LoVo (cell line): ENCODE results near the gene NCSTN.
A peak's percentile ranks its signal among the peaks of the same experiment; 100 is the strongest.
"Not testable (repeated sequence)": the region's sequence is repeated elsewhere in the genome, so short reads cannot be mapped to it uniquely, and the experiment has no call there.

Experiments
- DNase-seq: peaks from one replicate; pipeline ENCODE4 v3.0.0-alpha.2; 2016; ENCODE audit warnings: low spot score

Gene NCSTN

GRCh38 chr1:160371756-160372155 lies 28.6 kb downstream of the NCSTN start:
- no peak for DNase-seq

- no peak for DNase-seq
These were observed 30.5 kb downstream of the NCSTN start for GRCh38 chr1:160373696-160374095.

DNA sequence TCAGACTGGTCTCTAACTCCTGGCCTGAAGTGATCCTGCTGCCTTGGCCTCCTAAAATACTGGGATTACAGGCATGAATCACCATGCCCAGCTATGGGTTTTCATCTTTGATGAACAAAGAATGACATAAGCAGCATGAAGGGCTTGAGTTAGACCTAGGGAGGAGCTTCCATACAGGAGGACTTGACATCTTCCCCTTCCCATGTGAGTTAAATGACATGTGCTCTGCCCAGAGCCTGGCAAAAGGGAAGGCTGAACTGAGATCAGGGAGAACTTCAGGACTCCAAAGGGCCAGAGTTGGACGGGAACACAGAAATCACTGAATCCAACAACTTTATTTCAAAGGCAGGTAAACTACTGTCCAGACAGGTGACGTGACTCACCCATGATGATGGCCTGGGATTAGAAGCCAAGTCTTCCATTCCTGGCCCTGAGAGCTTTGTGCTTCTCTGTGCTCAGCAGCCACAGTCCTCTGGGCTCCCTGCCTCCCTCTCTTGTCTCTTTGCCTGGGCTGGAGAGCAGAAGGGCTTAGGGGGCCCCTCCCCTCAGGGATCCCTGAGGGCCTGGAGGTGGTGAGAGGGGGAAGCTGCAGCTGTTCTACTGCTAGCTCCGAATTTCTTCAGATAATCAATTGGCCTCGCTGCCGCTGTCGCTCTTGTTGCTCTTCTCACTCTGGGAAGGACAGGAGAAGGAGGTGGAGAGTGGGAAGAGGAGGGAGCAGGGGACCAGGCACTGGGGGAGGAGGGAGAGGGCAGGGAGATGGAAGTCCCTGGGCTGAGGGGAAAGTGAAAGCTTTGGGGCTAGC lies 31.3 kb downstream of the NCSTN start:
- DNase-seq: no peak

- DNase-seq: no peak
These were observed 32.8 kb downstream of the NCSTN start for GRCh38 chr1:160375788-160376524.

DNA sequence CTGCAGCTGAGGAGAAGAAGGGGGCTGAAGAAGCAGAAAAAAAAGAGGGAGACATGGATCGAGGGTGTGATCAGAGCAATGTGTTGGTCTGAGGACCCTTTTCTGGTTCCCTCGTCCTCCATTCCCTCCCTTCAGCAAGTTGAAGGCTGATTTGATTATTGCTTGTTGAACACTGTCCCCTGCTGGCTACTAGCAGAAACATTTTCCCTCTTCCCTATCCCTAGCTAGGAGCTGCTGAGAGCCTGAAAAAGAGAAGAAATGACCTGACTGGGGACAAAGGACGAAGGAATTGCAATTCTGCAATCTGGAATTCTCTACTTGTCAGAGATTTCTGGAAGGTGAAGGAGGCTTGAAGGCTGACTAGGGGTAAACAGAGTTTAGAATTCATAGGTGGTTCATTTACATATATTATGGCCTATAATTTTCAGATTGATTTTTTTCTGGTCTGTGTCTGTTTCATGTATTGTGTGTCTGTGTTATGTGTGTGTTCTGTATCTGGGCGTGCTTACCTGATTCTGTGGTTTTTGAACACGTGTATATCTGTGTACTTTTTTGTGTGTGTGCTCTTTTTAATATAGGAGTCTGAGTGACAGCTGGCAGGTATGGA lies 33.4 kb downstream of the NCSTN start:
- DNase-seq: peak; percentile 57

GRCh38 chr1:160377585-160378206 lies 34.5 kb downstream of the NCSTN start:
- DNase-seq: no peak

GRCh38 chr1:160384812-160385211 lies 41.6 kb downstream of the NCSTN start:
- DNase-seq: not testable (repeated sequence)

DNA sequence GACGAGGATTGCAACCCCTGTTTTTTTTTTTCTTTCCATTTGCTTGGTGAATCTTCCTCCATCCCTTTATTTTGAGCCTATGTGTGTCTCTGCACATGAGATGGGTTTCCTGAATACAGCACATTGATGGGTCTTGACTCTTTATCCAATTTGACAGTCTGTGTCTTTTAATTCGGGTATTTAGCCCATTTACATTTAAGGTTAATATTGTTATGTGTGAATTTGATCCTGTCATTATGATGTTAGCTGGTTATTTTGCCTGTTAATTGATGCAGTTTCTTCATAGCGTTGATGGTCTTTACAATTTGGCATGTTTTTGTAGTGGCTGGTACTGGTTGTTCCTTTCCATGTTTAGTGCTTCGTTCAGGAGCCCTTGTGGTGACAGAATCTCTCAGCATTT lies 45.2 kb downstream of the NCSTN start:
- not testable (repeated sequence) for DNase-seq

GRCh38 chr1:160394673-160395072 lies 51.5 kb downstream of the NCSTN start:
- no peak for DNase-seq

DNA sequence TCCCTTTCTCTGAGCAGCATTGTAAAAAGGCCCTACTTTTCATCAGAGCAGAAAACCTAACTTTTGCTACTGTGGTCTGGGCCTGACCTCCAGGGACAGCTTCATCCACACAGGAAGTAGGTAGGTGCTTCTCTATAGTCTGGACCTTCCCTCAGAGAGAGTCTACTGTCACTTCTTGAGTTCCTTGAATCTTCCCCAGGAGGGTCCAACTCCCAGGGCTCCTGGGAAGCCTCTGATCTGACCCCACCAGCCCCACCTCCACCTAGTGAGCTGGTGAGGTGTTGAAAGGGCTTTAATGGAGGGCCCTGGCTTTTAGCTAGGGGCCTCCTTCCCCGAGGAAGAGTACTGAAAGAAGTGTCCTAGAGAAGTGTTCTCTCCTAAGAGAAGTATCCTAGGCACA lies 54.5 kb downstream of the NCSTN start:
- DNase-seq: no peak

- no peak for DNase-seq
These were observed 55.6 kb downstream of the NCSTN start for GRCh38 chr1:160398823-160399222.

DNA sequence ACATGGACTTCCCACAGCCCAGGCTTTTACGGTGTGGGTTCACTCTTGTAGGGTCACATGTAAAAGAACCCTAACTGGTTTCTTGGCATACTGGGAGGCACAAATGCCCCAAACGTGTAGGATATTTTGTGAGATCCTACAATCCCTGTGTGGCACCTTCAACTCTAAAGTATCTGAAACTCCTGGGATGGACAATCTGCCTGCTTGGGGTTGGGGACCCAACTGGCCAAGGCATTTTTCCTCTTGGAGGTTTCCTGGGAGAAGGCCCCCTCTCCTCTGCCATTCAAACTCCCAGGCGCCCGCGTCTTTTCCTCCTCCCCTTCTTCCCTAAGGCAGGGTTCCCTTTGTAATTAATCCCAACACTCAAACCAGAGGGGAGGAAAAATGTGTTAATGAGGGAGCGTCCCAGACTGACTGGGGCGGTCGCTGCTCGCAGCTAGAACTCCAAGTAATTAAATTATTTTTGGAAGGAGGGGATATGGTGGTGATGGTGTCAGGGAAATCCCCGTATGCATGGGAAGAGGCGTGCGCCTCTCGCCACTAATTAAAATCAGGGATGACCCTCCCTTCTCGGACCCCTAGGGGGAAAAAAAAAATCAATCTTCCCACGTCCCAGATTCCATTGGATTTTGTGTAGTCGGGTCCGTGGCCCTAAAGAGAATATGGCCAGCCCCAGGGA lies 56.5 kb downstream of the NCSTN start:
- DNase-seq: no peak

DNA sequence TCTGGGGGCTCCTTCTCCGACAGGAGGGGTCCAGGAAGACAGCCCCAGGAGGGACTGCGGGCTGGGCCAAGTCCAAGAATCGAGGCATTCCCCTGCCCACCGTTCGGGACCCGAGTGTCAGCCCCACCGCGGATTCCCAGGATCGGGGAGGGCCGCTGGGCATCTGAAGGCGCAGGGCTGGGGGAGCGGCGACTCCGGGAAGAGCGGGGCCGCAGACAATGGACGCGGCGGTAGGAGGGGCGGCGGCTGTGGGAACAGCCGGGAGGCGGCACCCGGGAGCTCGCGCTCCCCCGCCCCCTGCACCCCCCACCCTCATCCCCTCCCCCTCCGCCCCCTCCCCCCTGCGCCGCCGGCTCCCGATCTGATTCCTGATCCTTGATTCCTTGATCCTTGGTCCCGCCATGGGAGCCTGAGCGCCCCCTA lies 57.1 kb downstream of the NCSTN start, which contains the start of gene VANGL2:
TSS of gene VANGL2 (plus strand) at position 342 of the 423 bp plus-strand sequence. CDS start 15,274 bp downstream, outside the sequence.
- DNase-seq: peak; percentile 34

GRCh38 chr1:160400646-160401486 lies 57.7 kb downstream of the NCSTN start:
- DNase-seq: no peak

GRCh38 chr1:160401487-160401805 lies 58.3 kb downstream of the NCSTN start:
- DNase-seq: no peak

GRCh38 chr1:160402001-160402795 lies 59.0 kb downstream of the NCSTN start:
- no peak for DNase-seq

DNA sequence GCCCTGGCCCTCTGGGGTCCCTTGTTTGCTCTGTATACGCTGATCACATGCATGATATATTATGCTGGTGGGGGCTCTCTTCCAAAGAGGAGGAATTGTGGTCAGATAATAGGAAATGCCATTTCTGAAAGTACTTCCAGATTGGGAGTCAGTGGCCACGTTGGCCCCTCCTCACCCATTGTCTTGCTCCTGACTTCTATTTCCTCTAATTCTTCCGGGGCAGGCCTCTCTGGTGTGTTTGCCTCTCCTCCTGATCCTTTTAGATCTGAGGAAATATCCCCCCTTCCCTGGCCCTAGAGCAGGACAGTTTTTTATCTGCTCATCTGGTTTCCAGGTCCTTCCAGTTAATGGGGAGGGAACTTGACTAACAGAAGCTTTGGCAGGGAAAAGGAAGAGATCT lies 60.1 kb downstream of the NCSTN start:
- DNase-seq: no peak

DNA sequence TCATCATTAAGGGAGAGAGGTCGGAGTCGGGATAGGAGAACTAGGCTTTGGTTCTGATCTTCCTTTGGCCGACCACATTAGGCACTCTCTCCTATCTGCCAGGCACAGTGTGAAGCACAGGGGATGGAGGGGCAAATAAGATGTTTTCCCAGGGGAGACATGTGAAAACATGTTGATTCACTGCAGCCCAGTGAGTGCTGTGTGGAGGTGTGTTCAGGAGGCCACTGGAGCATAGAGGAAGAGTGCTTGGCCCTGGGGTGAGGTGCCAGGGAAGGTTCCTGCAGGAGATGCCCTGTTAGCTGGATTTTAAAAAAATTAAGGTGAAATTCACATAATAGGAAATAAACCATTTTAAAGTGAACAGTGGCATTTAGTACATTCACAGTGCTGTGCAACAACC lies 60.9 kb downstream of the NCSTN start:
- DNase-seq: no peak

DNA sequence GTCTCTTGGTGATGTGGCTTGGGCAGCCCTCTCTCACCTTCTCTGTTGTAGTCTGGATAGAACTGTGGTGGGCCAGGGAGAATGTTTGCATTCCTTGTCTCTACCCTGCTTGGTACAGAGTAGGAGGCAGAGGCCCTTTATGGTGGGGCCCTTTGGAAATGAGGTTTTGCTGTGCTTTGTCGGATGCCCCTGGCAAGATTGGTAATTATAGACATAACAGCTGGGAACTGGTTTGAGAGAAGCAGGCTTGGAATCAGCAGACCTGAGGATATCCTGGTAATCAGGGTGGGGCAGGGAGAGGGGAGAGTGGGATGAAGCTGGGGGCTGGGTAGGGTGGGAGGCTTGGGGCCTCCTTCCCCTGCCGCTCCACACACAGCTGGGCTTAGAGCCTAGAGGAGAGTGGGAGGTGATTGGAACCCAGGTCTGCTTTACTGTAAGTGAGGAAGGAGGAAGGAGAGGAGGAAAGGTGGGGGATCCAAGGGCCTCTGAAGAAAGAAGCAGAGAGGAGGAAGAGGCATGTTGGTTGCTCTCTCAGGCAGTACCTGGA lies 62.2 kb downstream of the NCSTN start:
- DNase-seq: no peak
